Activated CD8-positive, alpha-beta memory T cell treated with anti-CD3 and anti-CD28 coated beads, Interleukin-2, amount 50 U/mL, for 1 hour (primary cell): ENCODE data around the gene TACR1.
"Not testable (repeated sequence)": the region's sequence is repeated elsewhere in the genome, so short reads cannot be mapped to it uniquely, and the experiment has no call there.

Experiments
- DNase-seq: peaks from one replicate; pipeline ENCODE4 v3.0.0-alpha.2; 2020; ENCODE audit errors: extremely low read depth

The TACR1 gene

GRCh38 chr2:75199428-75200011, at the start of gene TACR1:
Gene TACR1 (minus strand): TSS chr2:75199520. CDS start chr2:75198934, 586 bp downstream.
- DNase-seq: no peak

- not testable (repeated sequence) for DNase-seq
These were observed 49.3 kb upstream of the TACR1 start for GRCh38 chr2:75248581-75248980.

GRCh38 chr2:75246441-75247167, 47.3 kb upstream of the TACR1 start:
- no peak for DNase-seq

GRCh38 chr2:75243219-75243618, 43.9 kb upstream of the TACR1 start:
- no peak for DNase-seq

- no peak for DNase-seq
These were observed 42.4 kb upstream of the TACR1 start for GRCh38 chr2:75241696-75242095.

- DNase-seq: no peak
These were observed 39.5 kb upstream of the TACR1 start for GRCh38 chr2:75238670-75239330.

GRCh38 chr2:75237296-75237695, 38.0 kb upstream of the TACR1 start:
- DNase-seq: no peak

GRCh38 chr2:75233965-75234364, 34.6 kb upstream of the TACR1 start:
- DNase-seq: no peak

- DNase-seq: no peak
These were observed 27.3 kb upstream of the TACR1 start for GRCh38 chr2:75226617-75227016.

- DNase-seq: no peak
These were observed 26.8 kb upstream of the TACR1 start for GRCh38 chr2:75226099-75226498.

GRCh38 chr2:75224636-75225094, 25.3 kb upstream of the TACR1 start:
- no peak for DNase-seq

- no peak for DNase-seq
These were observed 23.2 kb upstream of the TACR1 start for GRCh38 chr2:75222527-75222926.

- no peak for DNase-seq
These were observed 22.5 kb upstream of the TACR1 start for GRCh38 chr2:75221862-75222261.

GRCh38 chr2:75219213-75219612, 19.9 kb upstream of the TACR1 start:
- DNase-seq: not testable (repeated sequence)

- DNase-seq: no peak
These were observed 12.0 kb upstream of the TACR1 start for GRCh38 chr2:75211266-75211770.

- DNase-seq: no peak
These were observed 11.1 kb upstream of the TACR1 start for GRCh38 chr2:75210409-75210808.

- no peak for DNase-seq
These were observed 9.4 kb upstream of the TACR1 start for GRCh38 chr2:75208738-75209137.

- DNase-seq: no peak
These were observed 5.5 kb upstream of the TACR1 start for GRCh38 chr2:75204833-75205232.

- DNase-seq: no peak
These were observed 3.0 kb upstream of the TACR1 start for GRCh38 chr2:75202359-75202758.

- no peak for DNase-seq
These were observed 1.1 kb upstream of the TACR1 start for GRCh38 chr2:75200140-75201096.

GRCh38 chr2:75195076-75195691, 4.1 kb downstream of the TACR1 start:
- no peak for DNase-seq
